Pancreas (tissue), 10 donors: Measurements from ENCODE around the gene ST3GAL4. TPM values are rescaled to one million over a fixed set of nuclear protein-coding genes. Genes with fewer than 3 reads are reported as not detected.

Experiments
- ATAC-seq, 4 donors: fragments of 200-7000 bp; cut with Tn5 transposase; one replicate each; pipeline versions ENCODE4 v1.8.0 to v1.9.1; 2020; ENCODE audit warnings: mild to moderate bottlenecking in 4 of 4, moderate library complexity in 4 of 4
- DNase-seq, 6 donors: peaks; one replicate each; pipeline ENCODE4 v3.0.0-alpha.2; 2020
- FAIRE-seq: peaks from 2 replicates; lab custom pipeline; 2012; peaks lifted over from hg19 to GRCh38; lab: Jason Lieb, UNC
- H3K27ac ChIP-seq, 4 donors: fragments of 200-600 bp; sonication (generic); 1 replicate in 3 of 4; 2 replicates in 1 of 4; pipeline versions ENCODE4 v1.5.0 to v1.8.0; 2020
- H3K27me3 ChIP-seq, 4 donors: fragments of 200-600 bp; one replicate each; pipeline ENCODE4 v1.8.0; 2021
- H3K36me3 ChIP-seq, 3 donors: fragments of 200-600 bp; sonication (generic) in 1 of 3; one replicate each; pipeline versions ENCODE4 v1.5.0 to v1.8.0; 2020 to 2021
- H3K4me1 ChIP-seq, 3 donors: fragments of 200-600 bp; one replicate each; pipeline ENCODE4 v1.8.0; 2021
- H3K4me3 ChIP-seq, 4 donors: fragments of 200-600 bp; sonication (generic) in 2 of 4; one replicate each; pipeline versions ENCODE4 v1.5.0 to v1.8.0; 2020 to 2021
- H3K9me3 ChIP-seq, 4 donors: fragments of 200-600 bp; one replicate each; pipeline ENCODE4 v1.8.0; 2021
- CTCF ChIP-seq, 4 donors: fragments of 200-600 bp; sonication (generic) in 3 of 4; IDR thresholded peaks; one replicate each; pipeline versions ENCODE4 v1.5.0 to v1.8.0; 2021; ENCODE audit warnings: antibody characterized with exemption in 4 of 4
- WGBS, 2 donors: extraction: QIAGEN DNeasy Blood & Tissue Kit; methylation state at CpG; one replicate each; pipeline ENCODE4 v1.1.7; 2013; 5-methylcytosine and 5-hydroxymethylcytosine counted together
- intact Hi-C, 3 donors: fragments of 100-400 bp; cut with DNase I; formaldehyde crosslinking; loops; one replicate each; pipeline versions ENCODE4 v1.11.1 to v1.14.2; 2022
- polyA plus RNA-seq, 2 donors: library from polyadenylated mRNA; stranded (reverse); fragments of 200-250 nt; gene quantifications; one replicate each; pipeline ENCODE4 v1.2.3, GENCODE V29; 2013
- total RNA-seq, 6 donors: library from RNA; stranded (reverse); fragmentation: NEBNext Ultra II Directional in 4 of 6; extraction: Animal tissue kit (Norgen Biotek cat#: 25700) in 4 of 6; gene quantifications; one replicate each; pipeline versions ENCODE4 v1.2.1 to v1.2.4, GENCODE V29; 2021 to 2023
- donor health status: healthy with polysubstance abuse.
- donor health status: DM: no; HTN: no; CAD: no; lungs with moderate emphysema.
- donor health status: DM: no; HTN: no; CAD: no.
- donor health status: control.
- donor health status: control.
- donor health status: Bipolar disorder and iron deficiency.
- donor health status: DM: yes; HTN: yes; CAD: no.
- donor health status: DM: no; HTN: no; CAD: no.
- donor health status: DM: no; HTN: no; CAD: no.
- donor health status: DM: yes; HTN: yes; CAD: no.

The ST3GAL4 gene
- total and polyA plus RNA-seq, 8 donors, result 2.6 to 12.9 (median 9.4) TPM

GRCh38 chr11:126310200-126310991 lies 45.1 kb upstream of the ST3GAL4 start:
- no peaks in the 10 kb centered on the region for H3K36me3 ChIP-seq
- TF ChIP-seq CTCF (IDR thresholded peaks at IDR 0.05), result peak; percentile 72 to 86 (median 80)
- H3K27ac ChIP-seq, result no peak overlapping the region
- H3K9me3 ChIP-seq, result no peaks in the 10 kb centered on the region
- peaks cover 7 to 12% (median 8%) of the 10 kb centered on the region in 3 donors for H3K4me1 ChIP-seq
- no peak for FAIRE-seq
- intact Hi-C loops, result loop anchor here in 1 of 3 donors (10.0 kb wide), 1 partner anchor 174 kb away; no protein-coding TSS in a partner anchor
- WGBS, 2 donors, result 52 to 68% methylated on average over 12 of the region's 12 CpGs
- peak; percentile 66 to 92 (median 88) for ATAC-seq
- no peaks in the 10 kb centered on the region for H3K27me3 ChIP-seq
- H3K4me3 ChIP-seq, result no peak overlapping the region
- DNase-seq, result peak; percentile 42 to 84 (median 68)

- peaks cover 7 to 12% (median 8%) of the 10 kb centered on the region in 3 donors for H3K4me1 ChIP-seq
- ATAC-seq (no peak), DNase-seq (peak in 1 of 6 donors; percentile 26), FAIRE-seq (no peak)
- TF ChIP-seq CTCF (IDR thresholded peaks at IDR 0.05), result no peak
- H3K36me3 ChIP-seq, result no peaks in the 10 kb centered on the region
- intact Hi-C loops, result loop anchor here in 1 of 3 donors (10.0 kb wide), 1 partner anchor 174 kb away; no protein-coding TSS in a partner anchor
- no peaks in the 10 kb centered on the region for H3K27me3 ChIP-seq
- H3K27ac ChIP-seq, result no peak overlapping the region
- H3K9me3 ChIP-seq, result no peaks in the 10 kb centered on the region
- H3K4me3 ChIP-seq, result no peak overlapping the region
- 59% methylated on average over 6 of the region's 6 CpGs for WGBS, 2 donors
Observed at GRCh38 chr11:126310992-126311310, 44.5 kb upstream of the ST3GAL4 start.

- Histone ChIP-seq H3K36me3 (no peaks in the 10 kb centered on the region), H3K4me1 (peaks cover 7 to 12% (median 8%) of the 10 kb centered on the region in 3 donors), H3K4me3 (no peak overlapping the region), H3K27me3 (no peaks in the 10 kb centered on the region), H3K9me3 (no peaks in the 10 kb centered on the region), H3K27ac (no peak overlapping the region)
- TF ChIP-seq CTCF (IDR thresholded peaks at IDR 0.05), result no peak
- intact Hi-C loops, result loop anchor here in 1 of 3 donors (10.0 kb wide), 1 partner anchor 173 kb away; no protein-coding TSS in a partner anchor
- FAIRE-seq (no peak), DNase-seq (peak in 1 of 6 donors; percentile 17), ATAC-seq (peak in 1 of 4 donors; percentile 40)
- WGBS, 2 donors, result 87 to 91% methylated on average over 14 of the region's 14 CpGs
Observed at GRCh38 chr11:126311401-126312291, 43.8 kb upstream of the ST3GAL4 start.

- Histone ChIP-seq H3K36me3 (no peaks in the 10 kb centered on the region), H3K4me1 (peaks cover 4 to 8% (median 6%) of the 10 kb centered on the region in 3 donors), H3K4me3 (no peak overlapping the region), H3K27ac (no peak overlapping the region), H3K27me3 (no peaks in the 10 kb centered on the region), H3K9me3 (no peaks in the 10 kb centered on the region)
- intact Hi-C loops, result loop anchor here in 1 of 3 donors (10.0 kb wide), 1 partner anchor 172 kb away; no protein-coding TSS in a partner anchor
- 76 to 79% methylated on average over 8 of the region's 8 CpGs for WGBS, 2 donors
- DNase-seq (peak in 1 of 6 donors; percentile 24), FAIRE-seq (no peak), ATAC-seq (no peak)
- no peak for TF ChIP-seq CTCF (IDR thresholded peaks at IDR 0.05)
Observed at GRCh38 chr11:126312961-126313360, 42.5 kb upstream of the ST3GAL4 start.
